ENCODE data around the gene C19orf85.

GRCh38 chr19:55485439-55486011, 21.0 kb upstream of the C19orf85 start:
- TF ChIP-seq REST (IDR thresholded peaks at IDR 0.05; ENCODE audit: low read depth) (no peak), TAF1 (IDR thresholded peaks at IDR 0.05; ENCODE audit: low read depth) (no peak)
